GM11168 (cell line): Measurements from ENCODE around the gene PHACTR3.

Experiments
- in situ Hi-C: fragments of 300-500 bp; cut with MboI; formaldehyde crosslinking; loops from one replicate; pipeline ENCODE4 v1.12.0; 2022; ENCODE audit warnings: low sequenced_read_pairs; ENCODE audit not compliant: unreplicated experiment

Gene PHACTR3

GRCh38 chr20:59666586-59666985 lies 62.2 kb downstream of the PHACTR3 start:
- in situ Hi-C loops: no loop called here

- in situ Hi-C loops: no loop called here
Observed at GRCh38 chr20:59667131-59667530, 62.8 kb downstream of the PHACTR3 start.

GRCh38 chr20:59667981-59668515 lies 63.7 kb downstream of the PHACTR3 start:
- in situ Hi-C loops: no loop called here

- in situ Hi-C loops: no loop called here
Observed at GRCh38 chr20:59668926-59669850, 64.8 kb downstream of the PHACTR3 start.

- in situ Hi-C loops: no loop called here
Observed at GRCh38 chr20:59670786-59671492, 66.6 kb downstream of the PHACTR3 start.

- in situ Hi-C loops: no loop called here
Observed at GRCh38 chr20:59671661-59672471, 67.5 kb downstream of the PHACTR3 start.

- in situ Hi-C loops: no loop called here
Observed at GRCh38 chr20:59672576-59672975, 68.2 kb downstream of the PHACTR3 start.

GRCh38 chr20:59673288-59673997 lies 69.1 kb downstream of the PHACTR3 start:
- in situ Hi-C loops: no loop called here

- in situ Hi-C loops: no loop called here
Observed at GRCh38 chr20:59673998-59674445, 69.7 kb downstream of the PHACTR3 start.

GRCh38 chr20:59676126-59676850 lies 71.9 kb downstream of the PHACTR3 start:
- in situ Hi-C loops: no loop called here

- in situ Hi-C loops: no loop called here
Observed at GRCh38 chr20:59676851-59677182, 72.5 kb downstream of the PHACTR3 start.

GRCh38 chr20:59677586-59677985 lies 73.2 kb downstream of the PHACTR3 start:
- in situ Hi-C loops: no loop called here

- in situ Hi-C loops: no loop called here
Observed at GRCh38 chr20:59678288-59678687, 73.9 kb downstream of the PHACTR3 start.

GRCh38 chr20:59678951-59679350 lies 74.6 kb downstream of the PHACTR3 start:
- in situ Hi-C loops: no loop called here

GRCh38 chr20:59680148-59680650 lies 75.9 kb downstream of the PHACTR3 start:
- in situ Hi-C loops: no loop called here

- in situ Hi-C loops: no loop called here
Observed at GRCh38 chr20:59680852-59681251, 76.5 kb downstream of the PHACTR3 start.

GRCh38 chr20:59682603-59683002 lies 78.3 kb downstream of the PHACTR3 start:
- in situ Hi-C loops: no loop called here

GRCh38 chr20:59683181-59683580 lies 78.8 kb downstream of the PHACTR3 start:
- in situ Hi-C loops: no loop called here

GRCh38 chr20:59684685-59685242 lies 80.4 kb downstream of the PHACTR3 start:
- in situ Hi-C loops: no loop called here
